GM18520 (cell line): ENCODE measurements around the gene DPP6.

ENCODE experiments used
- ATAC-seq: cut with Tn5 transposase; IDR thresholded peaks from one replicate; pipeline ENCODE4 v1.9.1; 2021; ENCODE audit not compliant: unreplicated experiment

The DPP6 gene

GRCh38 chr7:154217688-154218340 lies 165.6 kb downstream of the DPP6 start:
- no peak for ATAC-seq

- no peak for ATAC-seq
Observed at GRCh38 chr7:154231732-154232131, 179.5 kb downstream of the DPP6 start.

- no peak for ATAC-seq
Observed at GRCh38 chr7:154232700-154233099, 180.5 kb downstream of the DPP6 start.

- ATAC-seq = no peak
Observed at GRCh38 chr7:154241988-154242387, 189.8 kb downstream of the DPP6 start.

- no peak for ATAC-seq
Observed at GRCh38 chr7:154242709-154243108, 190.5 kb downstream of the DPP6 start.

GRCh38 chr7:154252046-154252445 lies 199.8 kb downstream of the DPP6 start:
- no peak for ATAC-seq

- ATAC-seq = no peak
Observed at GRCh38 chr7:154253810-154254209, 201.6 kb downstream of the DPP6 start.

GRCh38 chr7:154255324-154255723 lies 203.1 kb downstream of the DPP6 start:
- no peak for ATAC-seq

GRCh38 chr7:154256150-154256549 lies 204.0 kb downstream of the DPP6 start:
- ATAC-seq = no peak

- ATAC-seq = no peak
Observed at GRCh38 chr7:154259396-154259795, 207.2 kb downstream of the DPP6 start.

- ATAC-seq = no peak
Observed at GRCh38 chr7:154287356-154287755, 235.2 kb downstream of the DPP6 start.

- ATAC-seq = no peak
Observed at GRCh38 chr7:154289119-154289518, 236.9 kb downstream of the DPP6 start.

GRCh38 chr7:154296443-154296842 lies 244.2 kb downstream of the DPP6 start:
- no peak for ATAC-seq

GRCh38 chr7:154299736-154300135 lies 247.5 kb downstream of the DPP6 start:
- ATAC-seq = no peak

- no peak for ATAC-seq
Observed at GRCh38 chr7:154302380-154302779, 250.2 kb downstream of the DPP6 start.

- ATAC-seq = no peak
Observed at GRCh38 chr7:154304231-154304630, 252.0 kb downstream of the DPP6 start.

GRCh38 chr7:154304740-154305700 lies 252.8 kb downstream of the DPP6 start:
- no peak for ATAC-seq

- ATAC-seq = no peak
Observed at GRCh38 chr7:154306036-154306435, 253.8 kb downstream of the DPP6 start.

GRCh38 chr7:154308928-154309327 lies 256.7 kb downstream of the DPP6 start:
- ATAC-seq = no peak

GRCh38 chr7:154310114-154310513 lies 257.9 kb downstream of the DPP6 start:
- no peak for ATAC-seq

GRCh38 chr7:154324196-154324595 lies 272.0 kb downstream of the DPP6 start:
- no peak for ATAC-seq

- no peak for ATAC-seq
Observed at GRCh38 chr7:154326421-154326820, 274.2 kb downstream of the DPP6 start.
